HG02852 (cell line): ENCODE results near the gene DNAJC13.
"Not testable (repeated sequence)": the region's sequence is repeated elsewhere in the genome, so short reads cannot be mapped to it uniquely, and the experiment has no call there.

Experiments used
- ATAC-seq: cut with Tn5 transposase; IDR thresholded peaks from one replicate; pipeline ENCODE4 v1.9.1; 2021; ENCODE audit warnings: mild to moderate bottlenecking, moderate library complexity; ENCODE audit not compliant: unreplicated experiment

DNAJC13 gene, protein sequence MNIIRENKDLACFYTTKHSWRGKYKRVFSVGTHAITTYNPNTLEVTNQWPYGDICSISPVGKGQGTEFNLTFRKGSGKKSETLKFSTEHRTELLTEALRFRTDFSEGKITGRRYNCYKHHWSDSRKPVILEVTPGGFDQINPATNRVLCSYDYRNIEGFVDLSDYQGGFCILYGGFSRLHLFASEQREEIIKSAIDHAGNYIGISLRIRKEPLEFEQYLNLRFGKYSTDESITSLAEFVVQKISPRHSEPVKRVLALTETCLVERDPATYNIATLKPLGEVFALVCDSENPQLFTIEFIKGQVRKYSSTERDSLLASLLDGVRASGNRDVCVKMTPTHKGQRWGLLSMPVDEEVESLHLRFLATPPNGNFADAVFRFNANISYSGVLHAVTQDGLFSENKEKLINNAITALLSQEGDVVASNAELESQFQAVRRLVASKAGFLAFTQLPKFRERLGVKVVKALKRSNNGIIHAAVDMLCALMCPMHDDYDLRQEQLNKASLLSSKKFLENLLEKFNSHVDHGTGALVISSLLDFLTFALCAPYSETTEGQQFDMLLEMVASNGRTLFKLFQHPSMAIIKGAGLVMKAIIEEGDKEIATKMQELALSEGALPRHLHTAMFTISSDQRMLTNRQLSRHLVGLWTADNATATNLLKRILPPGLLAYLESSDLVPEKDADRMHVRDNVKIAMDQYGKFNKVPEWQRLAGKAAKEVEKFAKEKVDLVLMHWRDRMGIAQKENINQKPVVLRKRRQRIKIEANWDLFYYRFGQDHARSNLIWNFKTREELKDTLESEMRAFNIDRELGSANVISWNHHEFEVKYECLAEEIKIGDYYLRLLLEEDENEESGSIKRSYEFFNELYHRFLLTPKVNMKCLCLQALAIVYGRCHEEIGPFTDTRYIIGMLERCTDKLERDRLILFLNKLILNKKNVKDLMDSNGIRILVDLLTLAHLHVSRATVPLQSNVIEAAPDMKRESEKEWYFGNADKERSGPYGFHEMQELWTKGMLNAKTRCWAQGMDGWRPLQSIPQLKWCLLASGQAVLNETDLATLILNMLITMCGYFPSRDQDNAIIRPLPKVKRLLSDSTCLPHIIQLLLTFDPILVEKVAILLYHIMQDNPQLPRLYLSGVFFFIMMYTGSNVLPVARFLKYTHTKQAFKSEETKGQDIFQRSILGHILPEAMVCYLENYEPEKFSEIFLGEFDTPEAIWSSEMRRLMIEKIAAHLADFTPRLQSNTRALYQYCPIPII (N-terminal part only)

DNA sequence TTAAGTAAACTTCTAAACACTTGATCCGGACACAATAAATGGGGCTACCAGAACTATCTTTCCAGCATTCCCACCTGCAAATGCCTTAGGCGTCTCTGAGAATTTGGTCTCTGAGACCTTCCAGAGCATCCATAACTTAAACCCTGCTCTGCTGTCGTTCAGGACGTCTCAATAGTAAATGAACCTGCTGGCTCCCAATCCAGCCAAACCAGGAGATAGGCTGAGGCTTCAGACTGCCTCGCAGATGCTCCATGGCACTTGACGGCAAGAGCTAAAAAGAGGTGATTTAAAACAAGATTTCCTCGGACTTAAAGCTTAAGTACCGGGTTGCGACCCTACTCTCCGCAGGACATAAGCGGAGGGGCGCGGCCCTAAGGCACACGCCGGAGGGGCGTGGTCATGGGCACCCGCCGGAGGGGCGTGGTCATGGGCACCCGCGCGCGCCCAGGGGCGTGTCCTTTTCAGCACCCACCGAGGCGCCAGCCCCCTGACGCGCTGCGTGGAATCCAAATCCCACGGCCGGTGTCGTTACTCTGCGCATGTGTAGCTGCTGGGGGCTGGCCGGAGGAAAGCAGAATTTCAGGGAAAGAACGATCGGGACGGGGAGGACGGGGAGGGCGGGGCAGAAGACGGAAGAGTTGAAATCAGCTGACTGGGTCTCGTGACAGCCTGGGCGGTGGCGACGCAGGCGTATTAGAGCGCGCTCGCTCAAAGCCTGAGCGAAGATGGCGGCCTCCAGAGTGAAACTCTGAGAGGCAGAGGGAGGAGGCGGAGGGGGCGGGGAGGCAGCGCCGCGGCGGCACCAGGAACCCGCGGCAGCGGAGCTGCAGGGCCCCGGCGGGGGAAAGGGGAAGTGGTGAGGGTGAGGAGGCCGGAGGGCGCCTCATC is at the start of gene DNAJC13:
TSS of gene DNAJC13 (plus strand) at position 696 of the 888 bp plus-strand sequence. CDS start 17,049 bp downstream, outside the sequence.
- peak; percentile 88 for ATAC-seq

DNA sequence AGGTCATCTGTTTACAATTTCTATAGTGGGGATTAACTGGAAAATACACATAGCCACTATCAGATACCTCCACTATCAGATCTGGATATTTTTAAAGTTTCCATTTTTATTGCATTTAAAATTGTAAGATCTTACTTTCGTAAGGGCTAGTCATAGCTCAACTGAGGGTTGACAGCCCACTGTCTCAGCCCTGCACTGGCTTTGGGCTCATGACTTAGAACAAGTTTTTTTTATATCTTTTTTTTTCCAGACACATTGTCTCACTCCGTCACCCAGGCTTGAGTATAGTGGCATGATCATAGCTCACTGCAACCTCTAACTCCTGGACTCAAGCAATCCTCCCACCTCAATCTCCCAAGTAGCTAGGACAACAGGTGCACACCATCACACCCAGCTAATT is 48.8 kb upstream of the DNAJC13 start:
- ATAC-seq = no peak

DNA sequence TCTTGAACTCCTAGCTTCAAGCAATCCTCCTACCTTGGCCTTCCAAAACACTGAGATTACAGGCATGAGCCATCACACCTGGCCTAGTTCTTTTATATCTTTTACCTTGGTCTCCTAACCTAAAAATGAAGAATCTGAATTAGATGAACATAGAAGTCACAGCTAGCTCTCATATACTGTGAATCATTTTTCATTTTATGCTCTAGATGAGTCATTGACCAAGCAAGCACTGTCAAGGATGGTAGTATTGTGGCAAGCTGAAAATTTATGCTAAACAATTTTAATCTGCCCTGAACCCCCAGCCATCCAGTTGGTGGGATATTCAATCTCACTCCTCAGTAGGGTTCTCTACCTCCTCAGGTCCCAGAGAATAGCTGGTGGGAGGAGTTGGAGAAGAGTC is 48.3 kb upstream of the DNAJC13 start:
- ATAC-seq = no peak

DNA sequence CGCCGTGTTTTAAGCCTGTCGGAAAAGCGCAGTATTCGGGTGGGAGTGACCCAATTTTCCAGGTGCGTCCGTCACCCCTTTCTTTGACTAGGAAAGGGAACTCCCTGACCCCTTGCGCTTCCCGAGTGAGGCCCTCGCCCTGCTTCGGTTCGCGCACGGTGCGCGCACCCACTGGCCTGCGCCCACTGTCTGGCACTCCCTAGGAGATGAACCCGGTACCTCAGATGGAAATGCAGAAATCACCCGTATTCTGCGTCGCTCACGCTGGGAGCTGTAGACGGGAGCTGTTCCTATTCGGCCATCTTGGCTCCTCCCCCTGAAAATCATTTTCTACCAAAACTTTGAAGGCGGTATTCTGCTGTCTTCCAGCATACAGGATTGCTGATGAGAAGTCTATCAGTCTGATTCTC is 40.4 kb upstream of the DNAJC13 start:
- not testable (repeated sequence) for ATAC-seq

DNA sequence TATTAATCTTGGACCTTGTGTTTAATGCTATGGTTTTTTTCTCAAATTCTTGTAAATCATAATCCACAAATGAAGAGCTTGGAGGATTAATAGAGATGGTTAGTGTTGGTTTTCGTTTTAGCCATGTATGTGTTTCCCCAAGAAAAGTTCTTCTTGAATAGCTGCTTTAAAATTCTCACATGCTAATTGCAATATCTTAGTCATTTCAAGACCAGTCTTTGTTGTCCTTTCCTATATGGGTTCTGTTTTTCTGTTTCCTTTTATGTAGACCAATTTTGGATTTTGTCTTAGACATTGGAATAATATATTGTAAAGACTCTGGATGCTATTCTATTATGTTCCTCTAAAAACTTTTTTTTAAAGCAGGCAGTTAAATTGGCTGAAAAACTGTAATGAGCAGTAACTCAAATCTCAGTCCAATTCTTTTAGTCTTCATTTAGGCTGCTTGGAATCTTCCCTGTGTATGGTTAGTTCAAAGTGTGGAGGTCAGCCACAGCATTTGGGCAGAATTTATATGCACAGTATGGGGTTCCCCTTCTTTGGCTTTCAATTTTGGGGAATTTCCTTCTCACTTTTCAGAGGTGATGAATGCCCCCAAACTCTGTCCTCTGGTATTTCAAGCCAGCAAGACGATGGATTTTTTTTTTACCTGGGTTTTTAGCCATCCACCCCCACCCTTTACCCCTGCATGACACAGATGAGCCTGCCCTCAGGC is 39.1 kb upstream of the DNAJC13 start:
- ATAC-seq = peak; percentile 57

DNA sequence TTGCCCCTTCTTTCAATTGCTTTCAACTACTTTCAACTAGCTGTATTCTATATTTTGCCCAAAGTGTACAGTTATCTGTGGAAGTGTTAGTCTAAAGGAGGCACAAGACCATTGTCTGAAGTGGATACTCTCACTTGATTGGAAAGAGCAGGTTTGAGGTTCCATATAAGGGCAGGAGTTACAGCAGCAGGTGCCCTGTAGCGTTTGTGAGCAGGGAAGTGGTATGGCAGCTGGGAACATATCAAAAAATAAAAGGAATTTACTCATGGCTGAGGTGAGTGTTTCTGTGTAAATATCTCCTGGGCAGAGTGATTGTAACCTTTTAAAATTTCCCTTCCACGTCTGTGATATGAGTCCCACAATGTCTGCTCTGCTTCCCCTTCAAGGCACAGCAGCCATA is 38.5 kb upstream of the DNAJC13 start:
- peak; percentile 6 for ATAC-seq

DNA sequence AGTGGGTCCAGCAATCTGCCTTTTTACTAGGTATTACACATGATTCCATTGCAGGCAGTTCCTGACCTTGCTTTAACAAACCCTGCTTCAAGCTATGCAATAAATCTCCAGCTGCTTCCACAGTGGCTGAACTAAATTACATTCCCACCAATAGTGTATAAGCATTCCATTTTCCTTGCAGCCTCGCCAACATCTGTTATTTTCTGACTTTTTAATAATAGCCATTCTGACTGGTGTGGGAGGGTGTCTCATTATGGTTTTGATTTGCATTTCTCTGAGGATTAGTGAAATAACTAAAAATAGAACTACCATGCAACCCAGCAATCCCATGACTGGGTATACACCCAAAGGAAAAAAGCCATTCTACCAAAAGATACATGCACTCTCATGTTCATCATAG is 36.4 kb upstream of the DNAJC13 start:
- ATAC-seq = no peak

DNA sequence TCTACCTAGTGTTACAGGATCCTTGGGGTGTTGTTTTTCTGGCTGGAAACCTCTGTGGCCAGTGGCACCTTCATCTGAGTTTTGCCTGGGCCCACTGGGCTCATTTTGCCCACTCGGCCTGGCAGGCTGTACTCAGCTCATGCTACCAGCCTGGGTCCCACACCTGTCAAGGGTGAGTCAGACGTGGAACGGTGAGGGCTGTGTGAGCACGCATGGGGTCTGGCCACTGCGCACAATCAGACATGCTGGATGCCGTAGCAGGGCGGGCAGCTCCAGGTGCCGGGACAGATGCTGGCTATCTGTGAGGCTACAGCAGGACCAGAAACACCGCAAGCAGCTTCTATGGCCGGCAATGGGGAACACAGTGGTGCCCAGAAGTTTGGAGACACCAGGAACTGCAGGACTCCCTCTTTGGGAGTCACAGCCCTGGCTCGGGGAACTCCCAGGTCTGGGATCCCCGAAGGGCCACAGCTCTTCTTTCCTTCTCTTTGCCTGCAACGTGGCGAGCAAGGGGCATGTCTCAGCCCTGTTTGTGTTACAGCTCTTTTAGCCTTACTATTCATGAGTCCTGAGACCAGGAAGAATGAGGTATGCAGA is 35.9 kb upstream of the DNAJC13 start:
- ATAC-seq = no peak

DNA sequence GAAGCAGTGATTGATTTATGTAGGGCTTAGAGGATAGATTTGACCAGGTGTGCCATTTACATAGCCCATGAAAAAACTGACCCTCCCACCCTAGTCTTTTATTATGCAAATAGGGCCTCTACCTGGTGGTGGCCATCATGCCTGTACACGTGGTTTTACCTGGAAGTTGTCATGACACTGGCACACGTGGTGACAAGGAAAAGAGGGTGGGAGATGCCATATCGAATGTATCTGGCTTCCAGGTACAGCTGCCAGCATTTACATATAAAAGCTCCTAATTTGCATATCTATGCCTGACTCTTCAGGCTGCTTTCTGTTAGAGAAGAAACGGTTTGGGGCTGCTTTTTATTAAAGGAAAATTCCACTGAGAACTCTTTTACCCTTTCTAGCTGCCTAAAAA is 35.0 kb upstream of the DNAJC13 start:
- ATAC-seq = no peak

DNA sequence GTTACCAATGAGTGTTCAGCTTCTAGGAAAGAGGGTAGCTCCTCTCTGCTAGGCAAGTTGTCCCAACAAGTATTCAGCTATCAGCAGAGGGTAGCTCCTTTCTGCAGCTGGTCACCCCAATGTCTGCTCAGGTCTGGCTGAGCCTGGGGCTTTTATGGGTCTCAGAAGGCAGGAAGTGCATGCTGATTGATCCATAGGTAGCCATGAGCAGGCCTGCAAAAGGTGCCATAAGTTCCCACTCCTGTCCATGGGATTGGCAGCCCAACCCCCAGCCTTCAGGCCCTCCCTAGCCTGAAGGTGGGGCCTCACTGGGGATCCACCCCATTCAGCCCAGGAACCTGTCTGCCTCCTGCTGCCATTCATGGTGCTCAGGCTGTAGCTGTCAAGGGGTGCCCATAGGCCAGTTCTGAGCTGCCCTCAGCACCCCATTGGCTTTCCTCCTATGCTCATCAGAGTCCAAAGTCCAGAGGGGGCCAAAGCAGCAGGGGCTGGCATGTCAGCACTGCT is 34.6 kb upstream of the DNAJC13 start:
- ATAC-seq = no peak

DNA sequence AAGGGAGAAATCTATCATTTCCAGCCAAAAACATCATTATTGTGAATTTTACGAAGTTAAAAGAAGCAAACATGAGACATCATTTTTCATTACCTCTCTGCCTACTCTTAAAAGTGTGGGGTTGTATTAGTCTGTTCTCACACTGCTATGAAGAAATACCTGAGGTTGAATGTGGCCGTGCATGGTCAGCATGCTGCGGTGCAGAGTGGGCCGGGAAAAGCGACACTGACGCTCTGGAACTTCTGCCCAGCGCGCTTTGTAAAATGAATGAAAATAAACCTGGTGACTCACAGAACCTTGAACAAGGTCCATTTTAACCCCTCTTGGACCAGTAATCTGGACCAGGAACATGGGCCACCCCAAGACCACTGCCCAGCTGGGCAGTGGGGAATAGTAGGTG is 31.0 kb upstream of the DNAJC13 start:
- no peak for ATAC-seq

DNA sequence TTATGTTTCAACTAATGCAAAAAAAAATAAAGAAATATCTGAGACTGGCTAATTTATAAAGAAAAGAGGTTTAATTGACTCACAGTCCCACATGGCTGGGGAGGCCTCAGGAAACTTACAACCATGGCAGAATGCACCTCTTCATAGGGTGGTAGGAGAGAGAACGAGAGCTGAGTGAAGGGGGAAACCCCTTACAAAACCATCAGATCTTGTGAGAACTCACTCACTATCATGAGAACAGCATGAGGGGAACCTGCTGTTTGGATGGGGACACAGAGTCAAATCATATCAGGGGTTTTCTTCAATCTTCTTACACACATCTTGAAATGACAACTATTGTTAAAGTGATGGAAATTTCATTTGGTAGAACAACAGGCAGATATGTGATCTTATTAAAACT is 24.6 kb upstream of the DNAJC13 start:
- not testable (repeated sequence) for ATAC-seq

DNA sequence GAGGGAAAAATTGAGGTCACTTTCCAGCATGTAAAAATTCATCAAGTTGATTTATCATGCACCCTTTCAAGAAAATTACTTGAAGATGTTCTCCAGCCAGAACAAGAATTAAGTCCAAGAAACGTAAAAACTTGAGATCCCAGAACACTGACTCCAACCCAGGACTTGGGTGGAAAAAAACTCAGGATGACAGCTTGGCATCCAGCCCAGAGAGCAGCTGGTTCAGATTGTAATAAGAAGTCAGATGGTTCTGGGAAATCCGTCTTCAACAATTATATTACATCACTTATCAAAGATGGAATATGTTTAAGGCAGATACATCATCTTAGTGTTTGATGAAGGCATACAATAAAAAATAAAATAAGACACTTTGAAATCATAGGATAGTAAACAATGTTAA is 23.0 kb upstream of the DNAJC13 start:
- no peak for ATAC-seq

DNA sequence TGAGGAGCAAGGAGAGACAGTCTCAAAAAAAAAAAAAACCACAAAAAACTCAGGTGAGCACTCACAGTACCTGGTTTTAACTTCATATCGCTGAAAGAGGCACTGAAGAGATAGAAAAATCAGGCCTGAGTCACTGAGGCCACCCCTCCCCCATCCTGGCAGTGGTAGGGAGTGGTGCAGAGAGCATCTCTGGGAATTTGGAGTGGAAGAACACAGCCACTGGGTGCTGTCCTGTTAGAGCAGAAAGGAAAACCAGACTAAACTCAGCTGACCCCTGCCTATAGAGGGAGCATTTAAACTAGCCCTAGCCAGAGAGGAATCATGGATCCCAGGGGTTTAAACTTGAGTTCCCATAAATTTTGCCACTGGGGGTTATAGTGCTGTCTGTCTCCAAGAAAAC is 22.2 kb upstream of the DNAJC13 start:
- no peak for ATAC-seq

DNA sequence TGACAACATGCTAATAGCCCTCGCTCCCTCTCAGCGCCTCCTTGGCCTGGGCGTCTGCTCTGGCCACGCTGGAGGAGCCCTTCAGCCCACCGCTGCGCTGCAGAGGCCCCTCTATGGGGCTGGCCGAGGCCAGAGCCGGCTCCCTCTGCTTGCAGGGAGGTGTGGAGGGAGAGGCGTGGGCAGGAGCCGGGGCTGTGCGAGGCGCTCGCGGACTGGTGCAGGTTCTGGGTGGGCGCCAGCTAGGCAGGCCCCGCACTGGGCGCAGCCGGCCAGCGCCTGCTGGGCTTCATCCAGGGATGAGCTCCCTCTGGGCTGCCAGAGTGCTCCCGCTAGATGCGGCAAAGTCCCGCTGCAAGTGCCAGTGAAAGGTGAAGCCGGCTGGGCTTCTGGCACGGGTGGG is 21.0 kb upstream of the DNAJC13 start:
- ATAC-seq = no peak

DNA sequence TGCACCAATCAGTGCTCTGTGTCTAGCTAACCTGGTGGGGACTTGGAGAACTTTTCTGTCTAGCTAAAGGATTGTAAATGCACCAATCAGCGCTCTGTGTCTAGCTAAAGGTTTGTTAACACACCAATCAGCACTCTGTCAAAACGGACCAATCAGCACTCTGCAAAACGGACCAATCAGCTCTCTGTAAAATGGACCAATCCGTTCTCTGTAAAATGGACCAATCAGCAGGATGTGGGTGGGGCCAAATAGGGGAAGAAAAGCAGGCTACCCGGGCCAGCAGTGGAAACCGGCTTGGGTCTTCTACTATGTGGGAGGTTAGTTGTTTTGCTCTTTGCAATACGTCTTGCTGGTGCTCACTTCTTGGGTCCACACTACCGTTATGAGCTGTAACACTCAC is 20.5 kb upstream of the DNAJC13 start:
- ATAC-seq = not testable (repeated sequence)

DNA sequence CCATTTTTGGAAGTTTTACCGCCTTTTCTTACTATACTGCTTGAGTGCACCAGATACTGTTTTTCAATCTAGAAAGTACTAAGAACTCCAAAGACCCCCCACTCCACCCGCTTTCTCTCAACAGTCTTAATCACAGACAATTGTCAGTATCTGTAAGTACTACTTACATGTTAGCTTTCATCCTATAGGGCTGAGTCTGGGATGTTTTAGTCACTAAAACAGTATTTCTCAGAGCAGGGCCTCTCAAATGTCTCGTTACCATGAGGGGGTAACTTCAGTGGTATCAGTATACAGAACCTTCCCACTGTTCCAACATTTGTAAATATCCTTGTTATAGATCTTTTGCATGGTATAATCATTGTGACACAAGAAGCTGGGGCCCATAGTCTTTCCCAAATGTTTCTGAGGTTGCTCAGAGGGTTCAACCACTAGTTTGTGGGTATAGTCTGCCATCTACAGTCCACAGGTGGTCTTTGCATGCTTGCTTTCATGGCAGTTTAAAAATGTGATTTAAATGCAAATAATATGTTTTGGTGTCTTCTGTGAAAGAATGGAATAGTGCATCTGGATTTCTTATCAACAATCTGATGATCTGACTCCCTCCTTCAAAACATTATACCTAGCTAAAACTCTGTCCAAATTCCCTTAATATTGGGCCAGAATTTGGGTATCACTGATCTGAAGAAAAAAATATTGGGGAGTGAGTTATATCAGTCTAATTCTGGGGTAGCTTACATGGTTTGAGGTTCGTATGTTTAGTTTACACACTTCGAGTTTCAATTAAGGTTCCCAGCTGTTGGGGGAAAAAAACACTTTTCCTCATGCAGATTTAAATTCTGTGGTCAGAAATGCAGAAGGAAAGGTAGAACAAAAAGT is 18.0 kb upstream of the DNAJC13 start:
- ATAC-seq = peak; percentile 57

DNA sequence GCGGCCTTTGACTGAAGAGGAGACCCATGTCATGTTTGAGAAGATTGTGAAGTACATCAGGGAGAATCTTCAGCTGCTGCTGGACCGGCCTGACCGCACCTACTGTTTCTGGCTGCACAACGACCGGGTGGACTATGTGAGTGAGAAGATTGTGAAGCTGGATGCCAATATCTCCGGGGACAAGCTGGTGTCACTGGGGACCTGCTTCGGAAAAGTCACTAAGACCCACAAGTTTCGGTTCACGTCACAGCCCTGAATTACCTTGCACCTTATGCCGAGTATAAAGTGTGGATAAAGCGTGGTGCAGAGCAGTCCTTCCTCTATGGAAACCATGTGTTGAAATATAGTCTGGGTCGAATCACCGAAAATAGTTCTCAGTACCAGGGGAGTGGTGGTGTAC is 16.0 kb upstream of the DNAJC13 start:
- ATAC-seq = no peak
